ENCODE measurements around the gene NAPG. TPM values are rescaled to one million over a fixed set of nuclear protein-coding genes. Genes with fewer than 3 reads are reported as not detected.

Gene NAPG
- 52.2 and 54.5 TPM in 2 replicates for total RNA-seq

GRCh38 chr18:10525697-10526560 is at the start of gene NAPG:
NAPG (plus strand) TSS chr18:10526027; CDS start chr18:10526103, 76 bp downstream.
- FAIRE-seq (no peak), DNase-seq (ENCODE audit: low read depth) (peak; percentile 83)
- no peaks in the 10 kb centered on the region for H3K36me3 ChIP-seq (ENCODE audit: control insufficient read depth, insufficient read depth, low read length)
- no peaks in the 10 kb centered on the region for H3K27me3 ChIP-seq (ENCODE audit: control insufficient read depth, insufficient read depth, low read length)
- H3K4me3 ChIP-seq (ENCODE audit: low read depth, low read length): peak within 1 kb of the TSS; percentile 87
- no peak for TF ChIP-seq CTCF (IDR thresholded peaks at IDR 0.05; ENCODE audit: insufficient read depth, low read length, severe bottlenecking)

GRCh38 chr18:10476338-10476791 is 49.5 kb upstream of the NAPG start:
- Histone ChIP-seq H3K4me3 (ENCODE audit: low read depth, low read length) (no peak overlapping the region), H3K27me3 (ENCODE audit: control insufficient read depth, insufficient read depth, low read length) (no peaks in the 10 kb centered on the region), H3K36me3 (ENCODE audit: control insufficient read depth, insufficient read depth, low read length) (no peaks in the 10 kb centered on the region)
- no peak for TF ChIP-seq CTCF (IDR thresholded peaks at IDR 0.05; ENCODE audit: insufficient read depth, low read length, severe bottlenecking)
- FAIRE-seq (no peak), DNase-seq (ENCODE audit: low read depth) (no peak)

- FAIRE-seq (no peak), DNase-seq (ENCODE audit: low read depth) (no peak)
- H3K27me3 ChIP-seq (ENCODE audit: control insufficient read depth, insufficient read depth, low read length): no peaks in the 10 kb centered on the region
- no peak for TF ChIP-seq CTCF (IDR thresholded peaks at IDR 0.05; ENCODE audit: insufficient read depth, low read length, severe bottlenecking)
- no peak overlapping the region for H3K4me3 ChIP-seq (ENCODE audit: low read depth, low read length)
- no peaks in the 10 kb centered on the region for H3K36me3 ChIP-seq (ENCODE audit: control insufficient read depth, insufficient read depth, low read length)
These were observed 48.5 kb upstream of the NAPG start for GRCh38 chr18:10477121-10477862.

GRCh38 chr18:10477863-10478260 is 48.0 kb upstream of the NAPG start:
- Histone ChIP-seq H3K27me3 (ENCODE audit: control insufficient read depth, insufficient read depth, low read length) (no peaks in the 10 kb centered on the region), H3K36me3 (ENCODE audit: control insufficient read depth, insufficient read depth, low read length) (no peaks in the 10 kb centered on the region), H3K4me3 (ENCODE audit: low read depth, low read length) (no peak overlapping the region)
- DNase-seq (ENCODE audit: low read depth) (no peak), FAIRE-seq (no peak)
- no peak for TF ChIP-seq CTCF (IDR thresholded peaks at IDR 0.05; ENCODE audit: insufficient read depth, low read length, severe bottlenecking)

GRCh38 chr18:10481831-10482230 is 44.0 kb upstream of the NAPG start:
- FAIRE-seq (no peak), DNase-seq (ENCODE audit: low read depth) (no peak)
- Histone ChIP-seq H3K27me3 (ENCODE audit: control insufficient read depth, insufficient read depth, low read length) (peaks cover 2% of the 10 kb centered on the region), H3K36me3 (ENCODE audit: control insufficient read depth, insufficient read depth, low read length) (no peaks in the 10 kb centered on the region), H3K4me3 (ENCODE audit: low read depth, low read length) (no peak overlapping the region)
- TF ChIP-seq CTCF (IDR thresholded peaks at IDR 0.05; ENCODE audit: insufficient read depth, low read length, severe bottlenecking): no peak
